ENCODE results near the gene ALDH1L2. TPM values are rescaled to one million over a fixed set of nuclear protein-coding genes. Genes with fewer than 3 reads are reported as not detected.
"Not testable (repeated sequence)": the region's sequence is repeated elsewhere in the genome, so short reads cannot be mapped to it uniquely, and the experiment has no call there.

The ALDH1L2 gene
- total and polyA plus RNA-seq, 9 donors: 3.7 to 10.6 (median 6.9) TPM

GRCh38 chr12:105106621-105107020 is 22.4 kb upstream of the ALDH1L2 start:
- 100% methylated on average over 1 of the region's 7 CpGs for WGBS (ENCODE audit: insufficient coverage)
- Histone ChIP-seq H3K36me3 (ENCODE audit: control insufficient read depth, insufficient read depth, low read length) (no peaks in the 10 kb centered on the region), H3K4me3 (ENCODE audit: low read length) (peak overlapping the region; percentile 89), H3K9me3 (replicated peaks; ENCODE audit: control insufficient read depth, low read depth, low read length) (peaks cover 2% of the 10 kb centered on the region), H3K4me1 (ENCODE audit: control insufficient read depth, insufficient read depth, low read length) (peaks cover 4% of the 10 kb centered on the region), H3K27me3 (ENCODE audit: control insufficient read depth, insufficient read depth, low read length) (no peaks in the 10 kb centered on the region), H3K27ac (ENCODE audit: low read length) (no peak overlapping the region)
- DNase-seq: no peak

GRCh38 chr12:105104762-105105161 is 20.5 kb upstream of the ALDH1L2 start:
- H3K4me3 ChIP-seq (ENCODE audit: low read length): no peak overlapping the region
- no peaks in the 10 kb centered on the region for H3K27me3 ChIP-seq (ENCODE audit: control insufficient read depth, insufficient read depth, low read length)
- no peak for DNase-seq
- no peak overlapping the region for H3K27ac ChIP-seq (ENCODE audit: low read length)
- no peaks in the 10 kb centered on the region for H3K36me3 ChIP-seq (ENCODE audit: control insufficient read depth, insufficient read depth, low read length)
- peaks cover 2% of the 10 kb centered on the region for H3K9me3 ChIP-seq (replicated peaks; ENCODE audit: control insufficient read depth, low read depth, low read length)
- no CpG with 5 or more reads among the region's 1 CpG for whole genome bisulfite sequencing (ENCODE audit: insufficient coverage)
- H3K4me1 ChIP-seq (ENCODE audit: control insufficient read depth, insufficient read depth, low read length): peaks cover 3% of the 10 kb centered on the region

- H3K4me3 ChIP-seq (ENCODE audit: low read length): no peak overlapping the region
- H3K9me3 ChIP-seq (replicated peaks; ENCODE audit: control insufficient read depth, low read depth, low read length): peaks cover 2% of the 10 kb centered on the region
- H3K27me3 ChIP-seq (ENCODE audit: control insufficient read depth, insufficient read depth, low read length): no peaks in the 10 kb centered on the region
- no peak overlapping the region for H3K27ac ChIP-seq (ENCODE audit: low read length)
- no peaks in the 10 kb centered on the region for H3K36me3 ChIP-seq (ENCODE audit: control insufficient read depth, insufficient read depth, low read length)
- no peaks in the 10 kb centered on the region for H3K4me1 ChIP-seq (ENCODE audit: control insufficient read depth, insufficient read depth, low read length)
- no peak for DNase-seq
Measured at GRCh38 chr12:105102673-105103072, 18.4 kb upstream of the ALDH1L2 start.

- no peaks in the 10 kb centered on the region for H3K36me3 ChIP-seq (ENCODE audit: control insufficient read depth, insufficient read depth, low read length)
- H3K27me3 ChIP-seq (ENCODE audit: control insufficient read depth, insufficient read depth, low read length): no peaks in the 10 kb centered on the region
- H3K9me3 ChIP-seq (replicated peaks; ENCODE audit: control insufficient read depth, low read depth, low read length): peaks cover 2% of the 10 kb centered on the region
- no peak overlapping the region for H3K27ac ChIP-seq (ENCODE audit: low read length)
- no peak overlapping the region for H3K4me3 ChIP-seq (ENCODE audit: low read length)
- no peaks in the 10 kb centered on the region for H3K4me1 ChIP-seq (ENCODE audit: control insufficient read depth, insufficient read depth, low read length)
- DNase-seq: no peak
Measured at GRCh38 chr12:105100998-105101397, 16.7 kb upstream of the ALDH1L2 start.

- H3K27ac ChIP-seq (ENCODE audit: low read length): no peak overlapping the region
- no peak for DNase-seq
- 89% methylated on average over 5 of the region's 7 CpGs for WGBS (ENCODE audit: insufficient coverage)
Measured at GRCh38 chr12:105100207-105100985, 16.1 kb upstream of the ALDH1L2 start.

GRCh38 chr12:105099356-105099755 is 15.1 kb upstream of the ALDH1L2 start:
- 100% methylated on average over 1 of the region's 1 CpG for WGBS (ENCODE audit: insufficient coverage)
- H3K9me3 ChIP-seq (replicated peaks; ENCODE audit: control insufficient read depth, low read depth, low read length): peaks cover 5% of the 10 kb centered on the region
- no peak overlapping the region for H3K27ac ChIP-seq (ENCODE audit: low read length)
- H3K36me3 ChIP-seq (ENCODE audit: control insufficient read depth, insufficient read depth, low read length): no peaks in the 10 kb centered on the region
- H3K27me3 ChIP-seq (ENCODE audit: control insufficient read depth, insufficient read depth, low read length): no peaks in the 10 kb centered on the region
- DNase-seq: no peak
- no peak overlapping the region for H3K4me3 ChIP-seq (ENCODE audit: low read length)
- no peaks in the 10 kb centered on the region for H3K4me1 ChIP-seq (ENCODE audit: control insufficient read depth, insufficient read depth, low read length)

More at GRCh38 chr12:105100207-105100985, 16.1 kb upstream of the ALDH1L2 start:
- H3K4me1 ChIP-seq (ENCODE audit: control insufficient read depth, insufficient read depth, low read length): no peaks in the 10 kb centered on the region
- peaks cover 3% of the 10 kb centered on the region for H3K9me3 ChIP-seq (replicated peaks; ENCODE audit: control insufficient read depth, low read depth, low read length)
- no peaks in the 10 kb centered on the region for H3K36me3 ChIP-seq (ENCODE audit: control insufficient read depth, insufficient read depth, low read length)
- H3K4me3 ChIP-seq (ENCODE audit: low read length): no peak overlapping the region
- H3K27me3 ChIP-seq (ENCODE audit: control insufficient read depth, insufficient read depth, low read length): no peaks in the 10 kb centered on the region

GRCh38 chr12:105095338-105095737 is 11.1 kb upstream of the ALDH1L2 start:
- WGBS (ENCODE audit: insufficient coverage): 88% methylated on average over 1 of the region's 5 CpGs
- H3K4me3 ChIP-seq (ENCODE audit: low read length); H3K36me3 ChIP-seq (ENCODE audit: control insufficient read depth, insufficient read depth, low read length); H3K9me3 ChIP-seq (replicated peaks; ENCODE audit: control insufficient read depth, low read depth, low read length); H3K27ac ChIP-seq (ENCODE audit: low read length); H3K4me1 ChIP-seq (ENCODE audit: control insufficient read depth, insufficient read depth, low read length); H3K27me3 ChIP-seq (ENCODE audit: control insufficient read depth, insufficient read depth, low read length); DNase-seq: not testable (repeated sequence)

- no peak for DNase-seq
- no peak overlapping the region for H3K4me3 ChIP-seq (ENCODE audit: low read length)
- no peaks in the 10 kb centered on the region for H3K36me3 ChIP-seq (ENCODE audit: control insufficient read depth, insufficient read depth, low read length)
- H3K9me3 ChIP-seq (replicated peaks; ENCODE audit: control insufficient read depth, low read depth, low read length): peaks cover 5% of the 10 kb centered on the region
- H3K27me3 ChIP-seq (ENCODE audit: control insufficient read depth, insufficient read depth, low read length): peaks cover 5% of the 10 kb centered on the region
- 32% methylated on average over 12 of the region's 13 CpGs for WGBS (ENCODE audit: insufficient coverage)
- H3K4me1 ChIP-seq (ENCODE audit: control insufficient read depth, insufficient read depth, low read length): no peaks in the 10 kb centered on the region
- no peak overlapping the region for H3K27ac ChIP-seq (ENCODE audit: low read length)
Measured at GRCh38 chr12:105092336-105092735, 8.1 kb upstream of the ALDH1L2 start.

GRCh38 chr12:105091476-105092206 is 7.4 kb upstream of the ALDH1L2 start:
- WGBS (ENCODE audit: insufficient coverage): 40% methylated on average over 2 of the region's 4 CpGs
- Histone ChIP-seq H3K27me3 (ENCODE audit: control insufficient read depth, insufficient read depth, low read length) (peaks cover 5% of the 10 kb centered on the region), H3K36me3 (ENCODE audit: control insufficient read depth, insufficient read depth, low read length) (no peaks in the 10 kb centered on the region), H3K9me3 (replicated peaks; ENCODE audit: control insufficient read depth, low read depth, low read length) (peaks cover 5% of the 10 kb centered on the region), H3K27ac (ENCODE audit: low read length) (no peak overlapping the region), H3K4me3 (ENCODE audit: low read length) (no peak overlapping the region), H3K4me1 (ENCODE audit: control insufficient read depth, insufficient read depth, low read length) (no peaks in the 10 kb centered on the region)
- DNase-seq: no peak

GRCh38 chr12:105090361-105090760 is 6.1 kb upstream of the ALDH1L2 start:
- no peak overlapping the region for H3K4me3 ChIP-seq (ENCODE audit: low read length)
- WGBS (ENCODE audit: insufficient coverage): 20% methylated on average over 1 of the region's 6 CpGs
- H3K27ac ChIP-seq (ENCODE audit: low read length): no peak overlapping the region
- no peak for DNase-seq
- no peaks in the 10 kb centered on the region for H3K4me1 ChIP-seq (ENCODE audit: control insufficient read depth, insufficient read depth, low read length)
- H3K36me3 ChIP-seq (ENCODE audit: control insufficient read depth, insufficient read depth, low read length): no peaks in the 10 kb centered on the region
- peaks cover 3% of the 10 kb centered on the region for H3K9me3 ChIP-seq (replicated peaks; ENCODE audit: control insufficient read depth, low read depth, low read length)
- H3K27me3 ChIP-seq (ENCODE audit: control insufficient read depth, insufficient read depth, low read length): peaks cover 5% of the 10 kb centered on the region
